Stimulated activated naive CD8-positive, alpha-beta T cell treated with anti-CD3 and anti-CD28 coated beads, Interleukin-15, amount 100 ng/mL, for 72 hours (primary cell): Measurements from ENCODE around the gene ACKR2.
A peak's percentile ranks its signal among the peaks of the same experiment; 100 is the strongest.

Source experiments
- ATAC-seq: fragments of 150-1000 bp; cut with Tn5 transposase; 2 replicates; pipeline ENCODE4 v1.10.0; 2021; ENCODE audit warnings: mild to moderate bottlenecking, moderate library complexity
- DNase-seq, 2 donors: peaks; one replicate each; pipeline ENCODE4 v3.0.0; 2021 to 2022
- H3K27ac Mint-ChIP-seq, 2 donors: one replicate each; pipeline ENCODE4 v1.8.0; 2022; ENCODE audit warnings: mild to moderate bottlenecking in 2 of 2, mixed read lengths in 2 of 2, moderate library complexity in 2 of 2
- H3K27me3 Mint-ChIP-seq: one replicate; pipeline ENCODE4 v1.8.0; 2022; ENCODE audit warnings: mixed read lengths
- H3K4me1 Mint-ChIP-seq: one replicate; pipeline ENCODE4 v1.8.0; 2022; ENCODE audit warnings: mild to moderate bottlenecking, mixed read lengths
- H3K4me3 Mint-ChIP-seq, 2 donors: one replicate each; pipeline ENCODE4 v1.8.0; 2022; ENCODE audit warnings: mild to moderate bottlenecking in 2 of 2, mixed read lengths in 2 of 2, moderate library complexity in 1 of 2
- H3K9me3 Mint-ChIP-seq, 2 donors: one replicate each; pipeline ENCODE4 v1.8.0; 2022; ENCODE audit warnings: mixed read lengths in 2 of 2

The ACKR2 gene

DNA sequence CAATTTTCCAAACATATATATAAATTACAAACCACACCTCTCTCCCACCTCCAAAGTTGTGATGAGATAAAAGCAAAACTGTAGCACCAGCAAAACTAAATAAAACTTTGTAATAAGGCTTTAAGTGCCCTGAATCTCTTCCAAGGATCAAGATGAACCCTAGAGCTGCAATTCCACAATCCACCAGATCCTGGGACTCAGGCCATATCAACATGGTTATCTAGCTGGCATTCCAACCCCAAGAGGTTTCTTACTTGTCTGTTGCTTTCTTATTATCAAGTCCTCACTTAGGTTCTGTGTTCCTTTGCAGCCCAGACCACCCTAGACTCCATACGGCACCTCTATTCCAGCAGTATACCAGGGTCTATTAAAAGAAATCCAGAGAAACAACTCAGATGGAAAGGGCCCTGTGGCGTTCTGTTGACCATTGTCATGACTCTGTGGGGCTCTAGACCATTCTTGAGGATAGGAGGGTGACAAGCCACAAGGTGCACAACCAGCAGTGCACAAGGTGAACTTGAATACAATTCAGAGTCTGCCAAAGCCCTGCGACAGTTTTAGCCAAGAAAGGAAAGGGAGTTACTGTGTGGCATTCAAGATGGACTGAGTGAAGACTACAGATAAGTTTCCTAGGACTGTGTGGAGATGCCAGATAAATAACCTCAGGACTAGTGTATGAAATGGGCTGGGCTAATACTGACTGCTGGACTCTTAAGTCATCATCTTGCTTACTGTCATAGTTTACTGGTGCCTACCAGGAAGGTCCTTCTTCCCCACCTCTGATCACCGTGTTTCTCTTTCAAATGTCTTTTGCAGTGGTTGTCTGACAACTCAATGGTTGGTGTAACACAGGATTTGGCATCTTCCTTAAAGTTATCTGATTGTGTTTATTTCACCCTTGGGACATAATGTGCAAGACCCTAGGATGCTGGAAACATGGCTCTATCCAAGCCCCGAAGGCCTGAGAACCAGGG is 27.2 kb downstream of the ACKR2 start:
- peaks cover 7% of the 10 kb centered on the region for H3K27me3 Mint-ChIP-seq
- H3K27ac Mint-ChIP-seq = no peak overlapping the region
- H3K4me1 Mint-ChIP-seq = peaks cover 9% of the 10 kb centered on the region
- ATAC-seq (no peak), DNase-seq (no peak)
- H3K9me3 Mint-ChIP-seq = no peaks in the 10 kb centered on the region
- H3K4me3 Mint-ChIP-seq = no peak overlapping the region

DNA sequence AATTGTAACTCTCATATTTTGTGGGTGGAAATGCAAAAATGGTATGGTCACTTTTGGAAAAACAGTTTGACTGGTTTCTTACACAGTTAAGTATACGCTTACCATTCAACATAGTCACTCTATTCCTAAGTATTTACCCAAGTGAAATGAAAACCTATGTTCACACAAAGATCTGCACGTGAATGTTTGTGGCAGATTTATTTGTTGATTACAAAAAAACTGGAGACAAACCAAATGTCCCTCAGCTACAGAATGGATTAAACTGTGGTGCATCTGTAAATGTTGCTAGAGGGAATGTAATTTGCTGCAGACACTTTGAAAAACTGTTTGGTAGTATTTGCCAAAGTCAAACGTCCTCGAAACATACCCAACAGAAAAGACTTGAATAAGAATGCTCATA is 29.3 kb downstream of the ACKR2 start:
- Mint-ChIP-seq H3K27ac (no peak overlapping the region), H3K9me3 (no peaks in the 10 kb centered on the region), H3K4me1 (peaks cover 5% of the 10 kb centered on the region), H3K4me3 (no peak overlapping the region), H3K27me3 (peaks cover 9% of the 10 kb centered on the region)
- DNase-seq (no peak), ATAC-seq (no peak)

DNA sequence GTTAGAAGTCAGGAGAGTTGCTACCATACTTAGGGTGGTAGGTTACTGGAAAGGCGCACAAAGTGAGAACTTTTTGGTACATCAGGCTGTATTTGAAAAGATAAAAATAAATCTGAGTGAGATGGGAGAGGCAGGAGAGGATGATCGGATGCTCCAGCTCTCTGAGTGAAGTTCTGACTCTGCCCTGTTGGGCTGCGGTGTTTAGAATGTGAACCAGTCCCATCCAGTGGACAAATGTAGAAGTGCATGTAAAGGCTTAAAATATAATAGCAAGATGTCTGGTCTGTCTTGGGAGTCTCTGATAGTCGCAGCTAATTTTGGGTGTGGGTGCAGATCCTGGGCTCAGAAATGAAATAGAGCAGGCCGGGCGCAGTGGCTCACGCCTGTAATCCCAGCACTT is 30.4 kb downstream of the ACKR2 start:
- H3K9me3 Mint-ChIP-seq = no peaks in the 10 kb centered on the region
- H3K27ac Mint-ChIP-seq = no peak overlapping the region
- ATAC-seq = peak; percentile 93
- H3K4me3 Mint-ChIP-seq = no peak overlapping the region
- peaks cover 16% of the 10 kb centered on the region for H3K27me3 Mint-ChIP-seq
- H3K4me1 Mint-ChIP-seq = peaks cover 5% of the 10 kb centered on the region
- peak; percentile 19 to 34 for DNase-seq

DNA sequence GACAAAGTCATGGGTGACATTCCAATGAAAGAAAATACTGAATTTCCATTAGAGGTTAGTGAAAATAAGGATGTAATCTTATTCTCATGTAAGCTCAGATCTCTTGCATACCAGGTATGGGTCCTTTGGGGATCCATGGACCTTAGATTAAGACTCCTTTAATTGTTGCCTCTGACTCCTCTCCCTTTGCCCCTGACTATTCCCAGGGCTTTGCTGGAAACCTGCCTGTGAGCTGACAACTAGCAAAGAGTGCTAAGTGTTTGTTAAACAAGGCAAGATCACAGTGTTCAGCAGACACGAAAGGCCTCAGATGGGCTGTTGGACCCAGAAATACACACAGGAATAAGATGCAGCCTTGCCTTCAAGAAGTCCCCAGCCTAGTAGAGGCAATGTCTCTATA is 32.1 kb downstream of the ACKR2 start:
- DNase-seq (no peak), ATAC-seq (no peak)
- no peaks in the 10 kb centered on the region for H3K9me3 Mint-ChIP-seq
- no peak overlapping the region for H3K4me3 Mint-ChIP-seq
- peaks cover 8% of the 10 kb centered on the region for H3K4me1 Mint-ChIP-seq
- H3K27me3 Mint-ChIP-seq = peaks cover 9% of the 10 kb centered on the region
- no peak overlapping the region for H3K27ac Mint-ChIP-seq

DNA sequence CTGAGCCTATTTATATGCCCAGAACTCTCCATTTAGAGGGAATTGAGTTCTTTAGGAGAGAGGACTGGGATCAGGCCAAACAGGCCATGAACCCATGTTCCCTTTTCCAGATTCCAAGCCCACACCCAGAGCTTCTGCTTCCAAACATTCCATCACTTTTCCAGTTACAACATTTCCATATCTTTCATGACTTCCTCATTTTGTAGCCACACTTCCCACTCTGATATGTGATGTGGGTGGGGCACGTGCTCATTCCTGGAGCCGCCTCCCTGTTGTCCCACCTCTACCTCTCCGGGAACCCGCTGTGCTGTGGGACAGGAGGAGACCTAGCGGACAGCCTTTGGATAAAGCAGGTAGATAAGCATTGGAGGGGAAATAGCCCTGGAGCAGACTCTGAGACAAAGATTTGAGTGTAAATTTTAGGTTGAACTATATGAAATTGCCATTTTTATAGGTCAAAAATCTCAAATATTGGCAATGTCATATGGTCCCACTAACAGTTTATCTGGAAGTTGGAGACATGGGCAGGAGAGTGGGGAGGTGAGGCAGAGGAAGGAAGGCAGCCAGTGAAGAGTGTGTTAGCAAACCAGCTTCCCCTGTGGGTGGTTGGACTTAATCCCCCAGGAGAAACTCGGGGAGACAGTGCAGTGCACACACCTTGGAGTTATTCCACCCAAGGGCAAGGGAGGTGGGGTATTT is 34.6 kb downstream of the ACKR2 start:
- Mint-ChIP-seq H3K4me1 (peaks cover 23% of the 10 kb centered on the region), H3K27me3 (peaks cover 9% of the 10 kb centered on the region), H3K4me3 (no peak overlapping the region), H3K27ac (no peak overlapping the region), H3K9me3 (no peaks in the 10 kb centered on the region)
- DNase-seq (no peak), ATAC-seq (no peak)

- Mint-ChIP-seq H3K4me3 (no peak overlapping the region), H3K9me3 (no peaks in the 10 kb centered on the region), H3K27ac (no peak overlapping the region), H3K4me1 (peaks cover 23% of the 10 kb centered on the region), H3K27me3 (peaks cover 9% of the 10 kb centered on the region)
- ATAC-seq (no peak), DNase-seq (no peak)
Observed at GRCh38 chr3:42844412-42844713, 35.1 kb downstream of the ACKR2 start.

DNA sequence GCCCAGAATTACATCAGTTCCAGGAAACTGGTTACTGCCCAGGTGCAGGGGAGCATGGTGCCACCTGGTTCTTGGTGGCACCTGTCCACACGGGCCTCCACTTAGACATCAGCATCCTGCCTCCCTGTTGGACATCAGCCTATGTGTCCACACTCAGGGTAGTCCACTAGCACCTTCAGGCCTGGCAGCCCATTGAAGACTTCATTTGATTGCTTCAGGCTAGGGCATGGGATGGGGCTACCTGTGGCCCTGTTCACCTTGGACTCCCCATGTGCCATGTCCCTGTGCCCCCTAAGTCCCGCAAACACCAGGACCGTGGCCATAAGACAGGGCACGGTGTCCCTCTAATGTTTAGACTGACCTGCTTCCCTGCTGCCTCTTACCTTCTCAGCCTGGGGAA is 35.6 kb downstream of the ACKR2 start:
- Mint-ChIP-seq H3K27me3 (peaks cover 9% of the 10 kb centered on the region), H3K4me3 (no peak overlapping the region), H3K4me1 (peaks cover 19% of the 10 kb centered on the region), H3K9me3 (no peaks in the 10 kb centered on the region), H3K27ac (no peak overlapping the region)
- ATAC-seq (no peak), DNase-seq (no peak)

- Mint-ChIP-seq H3K4me1 (peaks cover 18% of the 10 kb centered on the region), H3K4me3 (peak overlapping the region; percentile 70 to 72), H3K27me3 (peaks cover 9% of the 10 kb centered on the region), H3K9me3 (no peaks in the 10 kb centered on the region), H3K27ac (peak overlapping the region; percentile 65 to 96)
- DNase-seq (no peak), ATAC-seq (peak; percentile 79)
Observed at GRCh38 chr3:42846685-42847522, 37.7 kb downstream of the ACKR2 start.

- Mint-ChIP-seq H3K4me1 (peaks cover 18% of the 10 kb centered on the region), H3K4me3 (peak overlapping the region; percentile 70 to 72), H3K27ac (peak overlapping the region in 1 of 2 donors; percentile 96), H3K9me3 (no peaks in the 10 kb centered on the region), H3K27me3 (peaks cover 9% of the 10 kb centered on the region)
- ATAC-seq (no peak), DNase-seq (no peak)
Observed at GRCh38 chr3:42847731-42848130, 38.5 kb downstream of the ACKR2 start.

DNA sequence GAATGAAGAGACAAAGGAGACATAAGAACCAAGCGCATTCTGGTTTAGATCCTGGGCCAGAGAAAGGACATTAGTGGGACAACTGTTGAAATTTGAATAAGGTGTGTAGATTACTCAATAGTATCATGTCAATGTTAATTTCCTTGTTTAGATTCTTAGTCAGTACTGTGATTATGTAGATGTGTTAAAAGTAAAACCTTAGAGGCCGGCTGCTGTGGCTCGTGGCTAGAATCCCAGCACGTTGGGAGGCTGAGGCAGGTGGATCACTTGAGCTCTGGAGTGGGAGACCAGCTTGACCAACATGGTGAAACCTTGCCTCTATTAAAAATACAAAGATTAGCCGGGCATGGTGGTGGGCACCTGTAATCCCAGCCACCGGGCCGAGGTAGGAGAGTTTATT is 39.8 kb downstream of the ACKR2 start:
- Mint-ChIP-seq H3K4me3 (no peak overlapping the region), H3K9me3 (no peaks in the 10 kb centered on the region), H3K4me1 (peaks cover 18% of the 10 kb centered on the region), H3K27me3 (peaks cover 2% of the 10 kb centered on the region), H3K27ac (no peak overlapping the region)
- DNase-seq (no peak), ATAC-seq (no peak)

- ATAC-seq (no peak), DNase-seq (no peak)
- H3K27me3 Mint-ChIP-seq = no peaks in the 10 kb centered on the region
- no peak overlapping the region for H3K27ac Mint-ChIP-seq
- peaks cover 18% of the 10 kb centered on the region for H3K4me1 Mint-ChIP-seq
- H3K4me3 Mint-ChIP-seq = no peak overlapping the region
- no peaks in the 10 kb centered on the region for H3K9me3 Mint-ChIP-seq
Observed at GRCh38 chr3:42850263-42850662, 41.0 kb downstream of the ACKR2 start.

GRCh38 chr3:42851228-42851834 is 42.1 kb downstream of the ACKR2 start:
- no peaks in the 10 kb centered on the region for H3K27me3 Mint-ChIP-seq
- H3K27ac Mint-ChIP-seq = no peak overlapping the region
- no peaks in the 10 kb centered on the region for H3K9me3 Mint-ChIP-seq
- peaks cover 14% of the 10 kb centered on the region for H3K4me1 Mint-ChIP-seq
- no peak overlapping the region for H3K4me3 Mint-ChIP-seq
- ATAC-seq = no peak
- no peak for DNase-seq

DNA sequence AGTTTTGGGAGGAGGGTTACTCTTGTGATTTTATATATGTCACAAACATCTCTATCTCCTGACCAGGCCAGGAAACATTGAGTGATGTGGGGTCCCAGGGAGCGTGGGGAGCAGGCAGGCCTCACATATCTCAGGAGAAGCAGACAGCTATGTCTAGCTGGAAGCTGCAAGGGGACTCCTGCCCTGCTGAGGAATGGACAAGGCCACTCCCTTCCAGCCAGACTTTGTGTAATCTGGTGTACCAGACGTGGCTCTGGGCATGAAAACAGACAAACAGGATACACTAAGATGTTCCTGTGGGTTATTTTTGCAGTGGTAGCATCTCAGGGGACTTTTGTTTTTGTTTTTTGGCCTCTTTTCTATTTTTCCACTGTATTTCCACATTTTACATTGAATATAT is 43.2 kb downstream of the ACKR2 start:
- Mint-ChIP-seq H3K27ac (no peak overlapping the region), H3K4me1 (peaks cover 3% of the 10 kb centered on the region), H3K9me3 (no peaks in the 10 kb centered on the region), H3K4me3 (no peak overlapping the region), H3K27me3 (no peaks in the 10 kb centered on the region)
- no peak for DNase-seq
- ATAC-seq = no peak

DNA sequence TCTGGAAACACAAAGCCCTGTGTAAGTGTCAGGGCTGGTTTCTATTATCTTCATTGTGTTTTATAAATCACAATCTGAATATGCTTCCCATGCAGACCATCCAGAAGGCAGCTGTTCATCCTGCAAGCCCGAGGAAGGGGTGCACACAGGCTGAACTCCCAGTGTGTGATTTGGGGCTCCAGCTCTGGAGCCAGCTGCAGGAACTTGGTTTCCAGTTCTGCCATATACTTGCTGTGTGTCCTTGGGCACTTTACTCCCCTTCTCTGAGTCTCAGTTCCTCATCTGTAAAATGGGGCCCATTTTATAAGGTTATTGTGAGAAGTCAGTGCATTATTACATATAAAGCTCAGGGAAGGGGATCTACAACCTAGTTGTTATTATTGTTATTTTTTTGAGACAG is 43.8 kb downstream of the ACKR2 start:
- DNase-seq = no peak
- no peak overlapping the region for H3K4me3 Mint-ChIP-seq

DNA sequence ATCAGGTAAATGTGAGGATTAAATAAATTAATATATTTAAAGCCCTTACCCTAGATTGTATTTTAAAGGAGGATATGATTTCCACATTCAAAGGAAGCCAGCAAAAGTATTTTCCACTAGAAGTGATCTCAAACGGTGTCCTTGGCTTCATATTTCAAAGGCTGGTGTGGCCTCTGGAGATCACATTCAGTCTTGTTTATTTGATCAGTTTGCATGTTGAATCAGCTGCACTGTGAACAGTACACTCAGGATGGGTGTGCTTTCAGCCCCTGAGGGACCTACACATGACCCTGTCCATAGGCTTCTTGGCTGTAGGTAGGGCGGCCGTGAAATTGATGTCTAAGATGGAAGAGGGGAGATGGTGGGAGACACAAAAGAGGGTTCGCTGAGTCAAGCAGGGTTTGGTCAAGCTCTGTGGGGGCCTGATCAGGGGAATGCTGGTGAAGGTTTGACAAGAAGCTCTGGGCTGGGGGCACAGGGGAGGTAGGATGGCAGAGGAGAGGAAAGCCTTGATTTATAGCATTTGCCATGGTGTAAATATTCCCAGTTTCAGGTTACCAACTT is 44.6 kb downstream of the ACKR2 start:
- Mint-ChIP-seq H3K9me3 (no peaks in the 10 kb centered on the region), H3K27me3 (no peaks in the 10 kb centered on the region), H3K27ac (no peak overlapping the region)

More for the DNA sequence above, 43.8 kb downstream of the ACKR2 start:
- Mint-ChIP-seq H3K27ac (no peak overlapping the region), H3K9me3 (no peaks in the 10 kb centered on the region), H3K4me1 (no peaks in the 10 kb centered on the region), H3K27me3 (no peaks in the 10 kb centered on the region)
- no peak for ATAC-seq

More for the DNA sequence above, 44.6 kb downstream of the ACKR2 start:
- ATAC-seq (no peak), DNase-seq (no peak)
- Mint-ChIP-seq H3K4me3 (no peak overlapping the region), H3K4me1 (no peaks in the 10 kb centered on the region)
